ENCODE results near the gene ZNF362. TPM values are rescaled to one million over a fixed set of nuclear protein-coding genes. Genes with fewer than 3 reads are reported as not detected.

Gene ZNF362
- total and polyA plus RNA-seq, 2 experiments from 2014 or later = 11.0 to 12.9 TPM

DNA sequence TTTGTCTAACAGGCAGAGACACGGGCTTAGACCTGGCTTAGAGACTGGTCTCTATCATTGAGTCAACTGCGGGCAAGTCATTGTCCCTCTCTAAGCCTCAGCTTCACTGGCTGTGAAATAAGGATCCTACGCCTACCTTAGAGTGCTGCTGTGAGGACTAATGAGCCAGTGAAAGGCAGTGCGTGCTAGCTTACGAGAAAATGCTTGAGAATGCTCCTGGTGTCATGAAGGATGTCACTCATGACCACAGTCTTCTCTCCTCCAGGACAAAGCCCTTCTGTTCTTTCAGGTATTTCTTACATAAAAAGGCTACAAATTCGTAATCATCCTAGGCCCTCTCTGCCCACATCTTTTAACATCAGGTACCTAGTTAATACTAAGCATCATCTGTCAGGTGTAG, 81.1 kb downstream of the ZNF362 start (continued):
- TF ChIP-seq JUNB (IDR thresholded peaks at IDR 0.05; ENCODE audit: unreplicated experiment) (no peak), ZNF331 (CRISPR knock-in tag; IDR thresholded peaks at IDR 0.05; ENCODE audit: low read depth) (no peak), NANOG (IDR thresholded peaks at IDR 0.05; ENCODE audit: borderline replicate concordance) (no peak), CREB1 (CRISPR knock-in tag; IDR thresholded peaks at IDR 0.05; ENCODE audit: low read depth) (no peak), POLR2AphosphoS5 (IDR thresholded peaks at IDR 0.05; ENCODE audit: low read depth) (no peak)
- TF ChIP-seq, protein P1, sequence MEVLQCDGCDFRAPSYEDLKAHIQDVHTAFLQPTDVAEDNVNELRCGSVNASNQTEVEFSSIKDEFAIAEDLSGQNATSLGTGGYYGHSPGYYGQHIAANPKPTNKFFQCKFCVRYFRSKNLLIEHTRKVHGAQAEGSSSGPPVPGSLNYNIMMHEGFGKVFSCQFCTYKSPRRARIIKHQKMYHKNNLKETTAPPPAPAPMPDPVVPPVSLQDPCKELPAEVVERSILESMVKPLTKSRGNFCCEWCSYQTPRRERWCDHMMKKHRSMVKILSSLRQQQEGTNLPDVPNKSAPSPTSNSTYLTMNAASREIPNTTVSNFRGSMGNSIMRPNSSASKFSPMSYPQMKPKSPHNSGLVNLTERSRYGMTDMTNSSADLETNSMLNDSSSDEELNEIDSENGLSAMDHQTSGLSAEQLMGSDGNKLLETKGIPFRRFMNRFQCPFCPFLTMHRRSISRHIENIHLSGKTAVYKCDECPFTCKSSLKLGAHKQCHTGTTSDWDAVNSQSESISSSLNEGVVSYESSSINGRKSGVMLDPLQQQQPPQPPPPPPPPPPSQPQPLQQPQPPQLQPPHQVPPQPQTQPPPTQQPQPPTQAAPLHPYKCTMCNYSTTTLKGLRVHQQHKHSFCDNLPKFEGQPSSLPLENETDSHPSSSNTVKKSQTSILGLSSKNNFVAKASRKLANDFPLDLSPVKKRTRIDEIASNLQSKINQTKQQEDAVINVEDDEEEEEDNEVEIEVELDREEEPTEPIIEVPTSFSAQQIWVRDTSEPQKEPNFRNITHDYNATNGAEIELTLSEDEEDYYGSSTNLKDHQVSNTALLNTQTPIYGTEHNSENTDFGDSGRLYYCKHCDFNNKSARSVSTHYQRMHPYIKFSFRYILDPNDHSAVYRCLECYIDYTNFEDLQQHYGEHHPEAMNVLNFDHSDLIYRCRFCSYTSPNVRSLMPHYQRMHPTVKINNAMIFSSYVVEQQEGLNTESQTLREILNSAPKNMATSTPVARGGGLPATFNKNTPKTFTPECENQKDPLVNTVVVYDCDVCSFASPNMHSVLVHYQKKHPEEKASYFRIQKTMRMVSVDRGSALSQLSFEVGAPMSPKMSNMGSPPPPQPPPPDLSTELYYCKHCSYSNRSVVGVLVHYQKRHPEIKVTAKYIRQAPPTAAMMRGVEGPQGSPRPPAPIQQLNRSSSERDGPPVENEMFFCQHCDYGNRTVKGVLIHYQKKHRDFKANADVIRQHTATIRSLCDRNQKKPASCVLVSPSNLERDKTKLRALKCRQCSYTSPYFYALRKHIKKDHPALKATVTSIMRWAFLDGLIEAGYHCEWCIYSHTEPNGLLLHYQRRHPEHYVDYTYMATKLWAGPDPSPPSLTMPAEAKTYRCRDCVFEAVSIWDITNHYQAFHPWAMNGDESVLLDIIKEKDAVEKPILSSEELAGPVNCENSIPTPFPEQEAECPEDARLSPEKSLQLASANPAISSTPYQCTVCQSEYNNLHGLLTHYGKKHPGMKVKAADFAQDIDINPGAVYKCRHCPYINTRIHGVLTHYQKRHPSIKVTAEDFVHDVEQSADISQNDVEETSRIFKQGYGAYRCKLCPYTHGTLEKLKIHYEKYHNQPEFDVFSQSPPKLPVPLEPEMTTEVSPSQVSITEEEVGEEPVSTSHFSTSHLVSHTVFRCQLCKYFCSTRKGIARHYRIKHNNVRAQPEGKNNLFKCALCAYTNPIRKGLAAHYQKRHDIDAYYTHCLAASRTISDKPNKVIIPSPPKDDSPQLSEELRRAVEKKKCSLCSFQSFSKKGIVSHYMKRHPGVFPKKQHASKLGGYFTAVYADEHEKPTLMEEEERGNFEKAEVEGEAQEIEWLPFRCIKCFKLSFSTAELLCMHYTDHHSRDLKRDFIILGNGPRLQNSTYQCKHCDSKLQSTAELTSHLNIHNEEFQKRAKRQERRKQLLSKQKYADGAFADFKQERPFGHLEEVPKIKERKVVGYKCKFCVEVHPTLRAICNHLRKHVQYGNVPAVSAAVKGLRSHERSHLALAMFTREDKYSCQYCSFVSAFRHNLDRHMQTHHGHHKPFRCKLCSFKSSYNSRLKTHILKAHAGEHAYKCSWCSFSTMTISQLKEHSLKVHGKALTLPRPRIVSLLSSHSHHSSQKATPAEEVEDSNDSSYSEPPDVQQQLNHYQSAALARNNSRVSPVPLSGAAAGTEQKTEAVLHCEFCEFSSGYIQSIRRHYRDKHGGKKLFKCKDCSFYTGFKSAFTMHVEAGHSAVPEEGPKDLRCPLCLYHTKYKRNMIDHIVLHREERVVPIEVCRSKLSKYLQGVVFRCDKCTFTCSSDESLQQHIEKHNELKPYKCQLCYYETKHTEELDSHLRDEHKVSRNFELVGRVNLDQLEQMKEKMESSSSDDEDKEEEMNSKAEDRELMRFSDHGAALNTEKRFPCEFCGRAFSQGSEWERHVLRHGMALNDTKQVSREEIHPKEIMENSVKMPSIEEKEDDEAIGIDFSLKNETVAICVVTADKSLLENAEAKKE (CRISPR knock-in tag; IDR thresholded peaks at IDR 0.05) = no peak

DNA sequence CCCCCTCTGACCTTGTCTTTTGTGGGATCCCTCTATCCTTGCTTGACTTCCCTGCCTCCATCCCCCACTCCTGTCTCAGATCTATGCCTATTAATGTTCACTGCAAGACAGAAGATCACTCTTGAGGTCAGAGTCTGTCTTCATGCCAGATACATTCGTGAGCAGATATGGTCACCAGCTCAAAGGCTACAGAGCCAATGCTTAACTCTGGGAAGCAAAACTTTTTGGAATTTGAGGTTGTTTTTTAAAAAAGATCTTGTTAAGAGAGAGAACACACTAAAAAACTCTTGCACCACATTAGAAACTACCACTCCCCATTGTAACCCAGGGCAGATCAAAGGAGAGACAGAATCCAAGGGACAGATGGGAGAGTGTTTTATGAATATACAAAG, 81.8 kb downstream of the ZNF362 start:
- Mint-ChIP-seq H3K4me3 (no peak overlapping the region; the same call in 2 of the 3 replicates), H3K27ac (no peak overlapping the region), H3K4me1 (peaks cover 75% of the 10 kb centered on the region), H3K27me3 (ENCODE audit: insufficient read depth, low read depth, poor library complexity) (peaks cover 25% of the 10 kb centered on the region), H3K36me3 (ENCODE audit: low read depth) (no peaks in the 10 kb centered on the region), H3K9me3 (no peaks in the 10 kb centered on the region; the same call in 2 of the 3 replicates)
- peaks cover 18% of the 10 kb centered on the region; the same call in 1 of the 2 replicates for H4K20me1 ChIP-seq (replicated peaks; ENCODE audit: insufficient read depth)
- no peaks in the 10 kb centered on the region for H3K79me2 ChIP-seq (replicated peaks; ENCODE audit: insufficient read depth)
- H3K4me1 ChIP-seq (ENCODE audit: insufficient read depth) = peaks cover 61% of the 10 kb centered on the region
- H2AFZ ChIP-seq = no peak overlapping the region
- no peaks in the 10 kb centered on the region for H3K36me3 ChIP-seq (ENCODE audit: insufficient read depth)
- H3K9me2 ChIP-seq (ENCODE audit: insufficient read depth) = no peaks in the 10 kb centered on the region
- ATAC-seq (no peak), DNase-seq (ENCODE audit: low spot score) (no peak)
- H3K27ac ChIP-seq (ENCODE audit: low read depth) = no peak overlapping the region
- H3K27me3 ChIP-seq (ENCODE audit: insufficient read depth) = peaks cover 61% of the 10 kb centered on the region
- H3F3A ChIP-seq (replicated peaks; ENCODE audit: low read depth) = 0 out of 2 replicates have a peak, but pooled peaks cover 8% of the 10 kb centered on the region
- 0 out of 2 replicates have a peak overlapping the region, but pooled peaks have one; percentile 22 for H3K4me3 ChIP-seq
- peak overlapping the region; percentile 58 for H3K4me2 ChIP-seq
- no peak for TF ChIP-seq ZNF114 (CRISPR knock-in tag; IDR thresholded peaks at IDR 0.05)
- no peak for TF ChIP-seq STAT1 (IDR thresholded peaks at IDR 0.05; ENCODE audit: unreplicated experiment)
- TF ChIP-seq, protein P2, sequence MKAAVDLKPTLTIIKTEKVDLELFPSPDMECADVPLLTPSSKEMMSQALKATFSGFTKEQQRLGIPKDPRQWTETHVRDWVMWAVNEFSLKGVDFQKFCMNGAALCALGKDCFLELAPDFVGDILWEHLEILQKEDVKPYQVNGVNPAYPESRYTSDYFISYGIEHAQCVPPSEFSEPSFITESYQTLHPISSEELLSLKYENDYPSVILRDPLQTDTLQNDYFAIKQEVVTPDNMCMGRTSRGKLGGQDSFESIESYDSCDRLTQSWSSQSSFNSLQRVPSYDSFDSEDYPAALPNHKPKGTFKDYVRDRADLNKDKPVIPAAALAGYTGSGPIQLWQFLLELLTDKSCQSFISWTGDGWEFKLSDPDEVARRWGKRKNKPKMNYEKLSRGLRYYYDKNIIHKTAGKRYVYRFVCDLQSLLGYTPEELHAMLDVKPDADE (IDR thresholded peaks at IDR 0.05) = no peak
- TF ChIP-seq EZH2 (IDR thresholded peaks at IDR 0.05; ENCODE audit: low read depth, unreplicated experiment) = no peak
- TF ChIP-seq CREB1 (CRISPR knock-in tag; IDR thresholded peaks at IDR 0.05; ENCODE audit: low read depth) = no peak
- TF ChIP-seq ZNF331 (CRISPR knock-in tag; IDR thresholded peaks at IDR 0.05; ENCODE audit: low read depth) = no peak
- TF ChIP-seq, protein P3, sequence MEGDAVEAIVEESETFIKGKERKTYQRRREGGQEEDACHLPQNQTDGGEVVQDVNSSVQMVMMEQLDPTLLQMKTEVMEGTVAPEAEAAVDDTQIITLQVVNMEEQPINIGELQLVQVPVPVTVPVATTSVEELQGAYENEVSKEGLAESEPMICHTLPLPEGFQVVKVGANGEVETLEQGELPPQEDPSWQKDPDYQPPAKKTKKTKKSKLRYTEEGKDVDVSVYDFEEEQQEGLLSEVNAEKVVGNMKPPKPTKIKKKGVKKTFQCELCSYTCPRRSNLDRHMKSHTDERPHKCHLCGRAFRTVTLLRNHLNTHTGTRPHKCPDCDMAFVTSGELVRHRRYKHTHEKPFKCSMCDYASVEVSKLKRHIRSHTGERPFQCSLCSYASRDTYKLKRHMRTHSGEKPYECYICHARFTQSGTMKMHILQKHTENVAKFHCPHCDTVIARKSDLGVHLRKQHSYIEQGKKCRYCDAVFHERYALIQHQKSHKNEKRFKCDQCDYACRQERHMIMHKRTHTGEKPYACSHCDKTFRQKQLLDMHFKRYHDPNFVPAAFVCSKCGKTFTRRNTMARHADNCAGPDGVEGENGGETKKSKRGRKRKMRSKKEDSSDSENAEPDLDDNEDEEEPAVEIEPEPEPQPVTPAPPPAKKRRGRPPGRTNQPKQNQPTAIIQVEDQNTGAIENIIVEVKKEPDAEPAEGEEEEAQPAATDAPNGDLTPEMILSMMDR (conservative IDR thresholded peaks at IDR 0.05; ENCODE audit: low read depth in 2 of 2) = no peak
- TF ChIP-seq, protein P4, sequence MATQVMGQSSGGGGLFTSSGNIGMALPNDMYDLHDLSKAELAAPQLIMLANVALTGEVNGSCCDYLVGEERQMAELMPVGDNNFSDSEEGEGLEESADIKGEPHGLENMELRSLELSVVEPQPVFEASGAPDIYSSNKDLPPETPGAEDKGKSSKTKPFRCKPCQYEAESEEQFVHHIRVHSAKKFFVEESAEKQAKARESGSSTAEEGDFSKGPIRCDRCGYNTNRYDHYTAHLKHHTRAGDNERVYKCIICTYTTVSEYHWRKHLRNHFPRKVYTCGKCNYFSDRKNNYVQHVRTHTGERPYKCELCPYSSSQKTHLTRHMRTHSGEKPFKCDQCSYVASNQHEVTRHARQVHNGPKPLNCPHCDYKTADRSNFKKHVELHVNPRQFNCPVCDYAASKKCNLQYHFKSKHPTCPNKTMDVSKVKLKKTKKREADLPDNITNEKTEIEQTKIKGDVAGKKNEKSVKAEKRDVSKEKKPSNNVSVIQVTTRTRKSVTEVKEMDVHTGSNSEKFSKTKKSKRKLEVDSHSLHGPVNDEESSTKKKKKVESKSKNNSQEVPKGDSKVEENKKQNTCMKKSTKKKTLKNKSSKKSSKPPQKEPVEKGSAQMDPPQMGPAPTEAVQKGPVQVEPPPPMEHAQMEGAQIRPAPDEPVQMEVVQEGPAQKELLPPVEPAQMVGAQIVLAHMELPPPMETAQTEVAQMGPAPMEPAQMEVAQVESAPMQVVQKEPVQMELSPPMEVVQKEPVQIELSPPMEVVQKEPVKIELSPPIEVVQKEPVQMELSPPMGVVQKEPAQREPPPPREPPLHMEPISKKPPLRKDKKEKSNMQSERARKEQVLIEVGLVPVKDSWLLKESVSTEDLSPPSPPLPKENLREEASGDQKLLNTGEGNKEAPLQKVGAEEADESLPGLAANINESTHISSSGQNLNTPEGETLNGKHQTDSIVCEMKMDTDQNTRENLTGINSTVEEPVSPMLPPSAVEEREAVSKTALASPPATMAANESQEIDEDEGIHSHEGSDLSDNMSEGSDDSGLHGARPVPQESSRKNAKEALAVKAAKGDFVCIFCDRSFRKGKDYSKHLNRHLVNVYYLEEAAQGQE (IDR thresholded peaks at IDR 0.05; ENCODE audit: unreplicated experiment) = no peak
